ENCODE data around the gene DLX3. TPM values are rescaled to one million over a fixed set of nuclear protein-coding genes. Genes with fewer than 3 reads are reported as not detected.

Gene DLX3
- total RNA-seq, 1 experiment from 2014 or later, result not detected

DNA sequence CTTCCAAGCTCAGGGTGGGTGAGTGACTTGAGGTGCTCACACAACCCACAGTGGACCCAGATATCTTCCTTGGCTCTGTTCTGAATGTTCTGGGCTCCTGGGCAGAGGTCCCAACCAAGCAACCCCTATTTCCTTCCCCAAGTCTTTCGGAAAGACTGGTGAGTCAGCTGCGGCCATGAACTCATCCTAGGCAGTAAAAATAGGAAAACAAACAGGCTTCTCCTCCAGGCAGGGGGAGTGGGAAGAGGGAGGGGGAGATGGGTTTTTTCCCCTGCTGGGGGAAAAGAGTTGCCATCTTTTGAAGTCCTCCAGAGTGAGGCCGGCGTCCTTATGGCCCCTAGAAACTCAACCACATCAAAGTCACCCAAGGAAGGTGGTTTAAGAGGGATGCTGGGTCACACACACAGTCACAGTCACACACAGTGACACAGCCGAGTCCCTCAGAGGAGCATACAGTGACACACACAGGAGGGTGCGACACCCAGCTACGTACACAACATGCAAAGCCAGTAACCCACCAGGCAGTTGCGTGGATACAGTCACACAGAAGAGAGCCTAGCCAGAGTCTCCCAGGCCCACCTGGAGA lies 42.0 kb downstream of the DLX3 start:
- Histone ChIP-seq H3K27me3 (replicated peaks; ENCODE audit: insufficient read depth, low read depth, low read length, poor library complexity) (no peaks in the 10 kb centered on the region), H3K36me3 (ENCODE audit: insufficient read depth, low read length, poor library complexity, severe bottlenecking) (no peaks in the 10 kb centered on the region), H3K9me3 (ENCODE audit: low read depth, low read length, poor library complexity, severe bottlenecking) (no peaks in the 10 kb centered on the region), H3K27ac (ENCODE audit: low read depth, low read length, poor library complexity, severe bottlenecking) (no peak overlapping the region), H3K4me1 (ENCODE audit: insufficient read depth, low read length, poor library complexity, severe bottlenecking) (no peaks in the 10 kb centered on the region), H3K4me3 (ENCODE audit: low read depth, low read length, poor library complexity, severe bottlenecking) (no peak overlapping the region)
- ChIA-PET POLR2A (ENCODE audit: low non-redundant PET) (no interaction called here), CTCF (interaction anchor here (0.5 to 2.2 kb wide), 5 partner anchors 12 to 338 kb away, joined by 3 to 28 read pairs (median 7); partner anchors contain the start of gene DLX3)
- intact Hi-C loops (cut with micrococcal nuclease; ENCODE audit: unreplicated experiment), result loop anchor here (5.0 kb wide), 1 partner anchor 44 kb away; the partner anchor contains the start of gene DLX3
- DNase-seq (ENCODE audit: low spot score), result no peak
- no peak for TF ChIP-seq CTCF (conservative IDR thresholded peaks at IDR 0.05; ENCODE audit: low read depth, low read length)
- no peak for TF ChIP-seq EZH2 (IDR thresholded peaks at IDR 0.05; ENCODE audit: borderline replicate concordance, low read depth, low read length, poor library complexity, severe bottlenecking)
- BruUV-seq (replicated peaks), result no TSS peak

- Histone ChIP-seq H3K4me1 (ENCODE audit: insufficient read depth, low read length, poor library complexity, severe bottlenecking) (no peaks in the 10 kb centered on the region), H3K4me3 (ENCODE audit: low read depth, low read length, poor library complexity, severe bottlenecking) (no peak overlapping the region), H3K36me3 (ENCODE audit: insufficient read depth, low read length, poor library complexity, severe bottlenecking) (no peaks in the 10 kb centered on the region), H3K27me3 (replicated peaks; ENCODE audit: insufficient read depth, low read depth, low read length, poor library complexity) (no peaks in the 10 kb centered on the region), H3K27ac (ENCODE audit: low read depth, low read length, poor library complexity, severe bottlenecking) (no peak overlapping the region), H3K9me3 (ENCODE audit: low read depth, low read length, poor library complexity, severe bottlenecking) (no peaks in the 10 kb centered on the region)
- intact Hi-C loops (cut with micrococcal nuclease; ENCODE audit: unreplicated experiment), result loop anchor here (5.0 kb wide), 1 partner anchor 45 kb away; the partner anchor contains the start of gene DLX3
- CTCF ChIA-PET, result interaction anchor here (0.5 to 2.2 kb wide), 8 partner anchors 11 to 338 kb away, joined by 3 to 28 read pairs (median 3); partner anchors contain the start of gene DLX3
- TF ChIP-seq CTCF (conservative IDR thresholded peaks at IDR 0.05; ENCODE audit: low read depth, low read length) (peak; percentile 97), EZH2 (IDR thresholded peaks at IDR 0.05; ENCODE audit: borderline replicate concordance, low read depth, low read length, poor library complexity, severe bottlenecking) (no peak)
- POLR2A ChIA-PET (ENCODE audit: low non-redundant PET), result no interaction called here
- BruUV-seq (replicated peaks), result no TSS peak
- peak; percentile 77 for DNase-seq (ENCODE audit: low spot score)
Observed at GRCh38 chr17:49952209-49952911, 42.7 kb downstream of the DLX3 start.

- no peak for DNase-seq (ENCODE audit: low spot score)
- H3K9me3 ChIP-seq (ENCODE audit: low read depth, low read length, poor library complexity, severe bottlenecking), result no peaks in the 10 kb centered on the region
- no peaks in the 10 kb centered on the region for H3K36me3 ChIP-seq (ENCODE audit: insufficient read depth, low read length, poor library complexity, severe bottlenecking)
- ChIA-PET POLR2A (ENCODE audit: low non-redundant PET) (no interaction called here), CTCF (interaction anchor here (0.5 to 2.2 kb wide), 5 partner anchors 18 to 44 kb away, joined by 3 to 28 read pairs (median 4); partner anchors contain the start of gene DLX3)
- TF ChIP-seq CTCF (conservative IDR thresholded peaks at IDR 0.05; ENCODE audit: low read depth, low read length), result no peak
- H3K4me1 ChIP-seq (ENCODE audit: insufficient read depth, low read length, poor library complexity, severe bottlenecking), result no peaks in the 10 kb centered on the region
- H3K27me3 ChIP-seq (replicated peaks; ENCODE audit: insufficient read depth, low read depth, low read length, poor library complexity), result no peaks in the 10 kb centered on the region
- BruUV-seq (replicated peaks), result no TSS peak
- H3K27ac ChIP-seq (ENCODE audit: low read depth, low read length, poor library complexity, severe bottlenecking), result no peak overlapping the region
- no peak overlapping the region for H3K4me3 ChIP-seq (ENCODE audit: low read depth, low read length, poor library complexity, severe bottlenecking)
- intact Hi-C loops (cut with micrococcal nuclease; ENCODE audit: unreplicated experiment), result loop anchor here (5.0 kb wide), 1 partner anchor 46 kb away; the partner anchor contains the start of gene DLX3
Observed at GRCh38 chr17:49951362-49952082, 43.5 kb downstream of the DLX3 start.

Data from A673 (cell line).